Urinary bladder (tissue), 4 donors: ENCODE measurements around the gene SDF4. TPM values are rescaled to one million over a fixed set of nuclear protein-coding genes. Genes with fewer than 3 reads are reported as not detected.
"Not testable (repeated sequence)": the region's sequence is repeated elsewhere in the genome, so short reads cannot be mapped to it uniquely, and the experiment has no call there.

Source experiments
- DNase-seq: peaks from one replicate; pipeline ENCODE4 v3.0.0-alpha.2; 2015; ENCODE audit errors: extremely low spot score
- H3K27ac ChIP-seq: one replicate; pipeline ENCODE4 v1.5.1; 2013; ENCODE audit warnings: low read depth, mild to moderate bottlenecking, moderate library complexity
- H3K36me3 ChIP-seq: one replicate; pipeline ENCODE4 v1.6.1; 2013; ENCODE audit warnings: mild to moderate bottlenecking, moderate library complexity; ENCODE audit not compliant: insufficient read depth
- H3K4me1 ChIP-seq: one replicate; pipeline ENCODE4 v1.6.1; 2013; ENCODE audit warnings: mild to moderate bottlenecking, moderate library complexity; ENCODE audit not compliant: insufficient read depth
- H3K4me3 ChIP-seq: one replicate; pipeline ENCODE4 v1.5.1; 2013; ENCODE audit warnings: low read depth, low read length
- WGBS: extraction: QIAGEN DNeasy Blood & Tissue Kit; methylation state at CpG from one replicate; pipeline ENCODE4 v1.1.7; 2013; 5-methylcytosine and 5-hydroxymethylcytosine counted together
- polyA plus RNA-seq: library from polyadenylated mRNA; stranded (reverse); fragments of 200-250 nt; gene quantifications from one replicate; pipeline ENCODE4 v1.2.3, GENCODE V29; 2013
- total RNA-seq: library from RNA; depleted of rRNA; stranded (reverse); fragments of >200 nt; gene quantifications from one replicate; pipeline ENCODE4 v1.2.3, GENCODE V29; 2014
- donor health status: healthy with polysubstance abuse.
- donor health status: healthy.

The SDF4 gene
- total and polyA plus RNA-seq, 2 donors: 36.7 to 176 TPM

DNA sequence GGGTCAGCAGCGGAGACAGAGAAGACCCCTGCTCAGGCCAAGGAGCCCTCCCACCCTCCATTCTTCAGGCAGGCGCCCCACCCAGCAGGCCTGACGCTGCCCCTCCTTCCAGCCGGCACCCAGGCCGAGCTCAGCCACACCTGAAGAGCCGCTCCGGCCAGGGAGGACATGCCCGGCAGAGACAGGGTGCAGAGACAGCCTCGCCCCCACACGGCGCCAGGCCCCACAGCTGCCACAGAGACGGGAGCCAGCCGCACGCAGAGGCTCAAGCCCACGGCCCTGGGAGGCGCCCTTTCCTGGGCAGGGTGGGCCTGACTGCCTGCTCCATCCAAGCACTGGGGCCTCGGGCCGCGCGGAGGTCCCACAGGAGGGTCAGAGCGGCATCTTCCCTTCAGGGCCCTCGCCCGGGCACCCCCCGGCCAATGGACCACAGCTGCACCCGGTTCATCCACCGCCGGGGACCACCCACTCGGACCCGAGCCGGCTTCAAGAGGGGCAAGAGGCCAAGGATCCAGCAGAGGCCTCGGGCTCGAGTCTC is 52.9 kb downstream of the SDF4 start:
- Histone ChIP-seq H3K36me3 (no peaks in the 10 kb centered on the region), H3K4me1 (no peaks in the 10 kb centered on the region), H3K4me3 (no peak overlapping the region), H3K27ac (no peak overlapping the region)
- 82% methylated on average over 32 of the region's 32 CpGs for WGBS
- DNase-seq: no peak

DNA sequence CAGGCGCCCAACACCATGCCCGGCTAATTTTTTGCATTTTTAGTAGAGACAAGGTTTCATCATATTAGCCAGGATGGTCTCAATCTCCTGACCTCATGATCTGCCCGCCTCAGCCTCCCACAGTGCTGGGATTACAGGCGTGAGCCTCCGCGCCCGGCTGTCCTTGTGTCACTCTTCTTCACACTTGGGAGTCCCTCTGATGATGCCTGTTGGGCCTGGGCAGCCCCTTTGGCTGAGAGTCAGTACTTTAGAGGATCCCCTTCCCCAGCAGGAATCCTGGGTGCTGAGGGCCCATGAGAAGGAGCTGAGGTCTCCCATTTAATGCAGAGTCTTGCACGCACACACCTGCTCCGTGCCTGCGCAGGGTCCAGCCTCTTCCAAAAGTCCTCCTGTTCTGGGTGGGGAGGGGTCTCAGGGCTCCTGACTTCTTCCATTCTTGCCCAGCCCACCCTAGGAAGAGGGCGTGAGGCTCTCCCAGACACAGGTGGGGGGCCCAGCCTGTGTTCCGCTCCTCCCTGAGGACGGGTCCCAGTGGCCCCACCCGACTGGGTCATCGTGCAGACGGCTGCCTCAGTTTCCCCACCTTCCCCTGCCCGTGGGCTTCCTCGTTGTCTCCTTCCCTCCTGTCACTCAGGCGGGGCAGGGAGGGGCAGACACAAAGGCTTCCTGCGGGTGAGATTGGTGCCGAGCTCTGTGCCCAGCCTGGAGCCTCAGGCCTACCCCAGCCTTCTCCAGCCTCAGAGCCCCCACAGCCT is 54.2 kb downstream of the SDF4 start:
- no peak for DNase-seq
- no peak overlapping the region for H3K27ac ChIP-seq
- H3K36me3 ChIP-seq: no peaks in the 10 kb centered on the region
- no peak overlapping the region for H3K4me3 ChIP-seq
- WGBS: 81% methylated on average over 21 of the region's 21 CpGs
- H3K4me1 ChIP-seq: no peaks in the 10 kb centered on the region

DNA sequence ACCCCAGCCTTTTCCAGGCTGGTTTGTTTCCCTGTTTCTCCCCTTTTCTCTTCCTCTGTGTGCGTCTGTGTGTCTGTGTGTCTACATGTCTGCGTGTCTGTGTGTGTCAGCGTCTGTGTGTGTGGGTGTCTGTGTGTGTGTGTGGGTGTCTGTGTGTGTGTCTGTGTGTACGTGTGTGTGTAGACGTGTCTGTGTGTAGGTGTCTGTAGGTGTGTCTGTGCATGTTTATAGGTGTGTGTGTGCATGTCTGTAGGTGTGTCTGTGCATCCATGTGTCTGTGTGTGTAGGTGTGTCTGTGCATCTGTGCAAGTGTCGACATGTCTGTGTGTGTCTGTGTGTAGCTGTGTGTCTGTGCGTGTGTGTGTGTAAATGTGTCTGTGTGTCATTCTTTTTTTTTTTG is 54.9 kb downstream of the SDF4 start:
- Histone ChIP-seq H3K36me3 (no peaks in the 10 kb centered on the region), H3K4me3 (no peak overlapping the region), H3K4me1 (no peaks in the 10 kb centered on the region), H3K27ac (no peak overlapping the region)
- no peak for DNase-seq
- 71% methylated on average over 7 of the region's 7 CpGs for WGBS

DNA sequence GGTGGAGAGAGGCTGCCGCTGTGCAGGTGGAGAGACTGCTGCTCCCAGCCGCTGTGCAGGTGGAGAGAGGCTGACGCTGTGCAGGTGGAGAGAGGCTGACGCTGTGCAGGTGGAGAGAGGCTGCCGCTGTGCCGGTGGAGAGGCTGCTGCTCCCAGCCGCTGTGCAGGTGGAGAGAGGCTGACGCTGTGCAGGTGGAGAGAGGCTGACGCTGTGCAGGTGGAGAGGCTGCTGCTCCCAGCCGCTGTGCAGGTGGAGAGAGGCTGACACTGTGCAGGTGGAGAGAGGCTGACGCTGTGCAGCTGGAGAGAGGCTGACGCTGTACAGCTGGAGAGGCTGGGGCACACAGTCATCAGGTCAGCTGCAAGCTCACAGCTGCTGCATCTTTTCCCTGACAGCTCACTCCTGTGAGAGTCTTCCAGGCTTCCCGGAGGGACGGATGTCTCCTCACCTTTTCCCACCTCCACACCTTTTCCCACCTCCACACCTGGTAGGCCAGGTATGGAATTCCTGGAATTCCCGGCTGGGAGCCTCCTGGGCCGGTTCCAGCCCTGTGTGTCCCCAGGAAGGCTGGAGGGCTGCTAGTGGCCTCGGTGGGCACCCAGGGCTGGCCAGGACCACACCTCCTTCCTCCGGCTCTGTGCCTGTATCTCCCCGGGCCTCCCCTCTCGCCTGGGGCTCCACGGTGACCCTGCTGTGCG is 55.6 kb downstream of the SDF4 start:
- H3K36me3 ChIP-seq, H3K4me1 ChIP-seq, DNase-seq, H3K27ac ChIP-seq, H3K4me3 ChIP-seq: not testable (repeated sequence)
- WGBS: 30% methylated on average over 22 of the region's 22 CpGs

DNA sequence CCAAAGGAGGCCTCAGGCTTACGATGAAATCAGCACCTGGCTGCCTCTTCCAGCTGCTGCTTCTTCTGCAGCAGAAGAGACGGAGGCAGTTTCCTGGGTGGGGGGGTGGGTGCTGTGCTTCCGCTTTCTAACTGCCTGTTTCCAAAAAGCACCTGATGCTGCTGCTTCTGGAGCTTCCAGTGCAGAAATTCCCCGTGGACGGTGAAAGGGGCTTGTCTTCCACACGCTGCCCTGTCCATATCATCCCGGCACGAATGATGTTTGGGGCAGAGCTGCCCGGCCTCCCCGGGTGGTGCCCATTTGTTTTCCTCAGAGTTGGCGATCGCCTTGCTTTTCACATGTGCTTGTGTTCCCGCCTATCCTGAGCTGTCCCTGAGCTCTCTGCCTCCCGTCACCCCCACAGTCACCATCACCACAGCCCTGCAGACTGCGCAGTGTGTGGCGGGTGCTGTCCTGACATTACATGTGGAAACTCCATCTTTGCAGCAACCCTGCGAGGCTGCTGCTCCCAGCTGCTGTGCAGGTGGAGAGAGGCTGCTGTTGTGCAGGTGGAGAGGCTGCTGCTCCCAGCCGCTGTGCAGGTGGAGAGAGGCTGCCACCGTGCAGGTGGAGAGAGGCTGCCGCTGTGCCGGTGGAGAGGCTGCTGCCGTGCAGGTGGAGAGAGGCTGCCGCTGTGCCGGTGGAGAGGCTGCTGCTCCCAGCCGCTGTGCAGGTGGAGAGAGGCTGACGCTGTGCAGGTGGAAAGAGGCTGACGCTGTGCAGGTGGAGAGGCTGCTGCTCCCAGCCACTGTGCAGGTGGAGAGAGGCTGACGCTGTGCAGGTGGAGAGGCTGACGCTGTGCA is 56.4 kb downstream of the SDF4 start:
- Histone ChIP-seq H3K36me3 (no peaks in the 10 kb centered on the region), H3K27ac (no peak overlapping the region), H3K4me3 (no peak overlapping the region), H3K4me1 (no peaks in the 10 kb centered on the region)
- 85% methylated on average over 29 of the region's 29 CpGs for WGBS
- no peak for DNase-seq

DNA sequence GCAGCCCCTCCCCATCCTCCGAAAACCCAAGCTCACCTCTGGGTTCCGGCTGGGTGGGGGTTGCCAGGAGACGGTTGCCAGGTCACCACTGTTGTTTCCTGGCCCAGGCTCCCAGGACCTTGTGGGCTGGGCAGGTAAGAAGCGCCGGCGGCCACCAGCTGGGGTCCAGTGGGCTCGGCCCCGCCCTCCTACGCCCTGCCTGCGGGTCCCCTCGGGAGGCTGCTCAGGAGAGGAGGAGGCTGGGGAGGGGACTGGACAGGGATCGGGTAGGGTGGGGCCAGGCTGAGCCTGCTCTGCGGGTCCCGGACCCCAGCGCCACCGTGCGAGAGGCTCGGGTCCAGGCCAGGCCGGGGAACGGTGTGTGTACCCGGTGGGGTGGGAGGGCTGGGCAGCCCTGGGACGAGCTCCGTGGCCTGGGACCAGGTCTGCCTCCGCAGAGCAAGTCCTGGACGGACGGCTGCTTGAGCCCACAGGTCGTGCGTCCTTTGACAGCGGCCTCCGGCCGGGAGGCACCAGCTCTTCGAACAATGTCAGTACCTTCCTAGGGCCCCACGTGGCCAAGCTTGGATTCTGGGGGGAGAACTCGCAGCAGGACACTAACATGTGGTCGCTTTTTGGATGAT is 57.9 kb downstream of the SDF4 start, which contains the start of gene TTLL10:
TTLL10 (plus strand) TSS at position 88 of the 623 bp plus-strand sequence. CDS start 5,336 bp downstream, outside the sequence.
- no peak for DNase-seq
- WGBS: 19% methylated on average over 35 of the region's 35 CpGs
- H3K4me1 ChIP-seq: no peaks in the 10 kb centered on the region

DNA sequence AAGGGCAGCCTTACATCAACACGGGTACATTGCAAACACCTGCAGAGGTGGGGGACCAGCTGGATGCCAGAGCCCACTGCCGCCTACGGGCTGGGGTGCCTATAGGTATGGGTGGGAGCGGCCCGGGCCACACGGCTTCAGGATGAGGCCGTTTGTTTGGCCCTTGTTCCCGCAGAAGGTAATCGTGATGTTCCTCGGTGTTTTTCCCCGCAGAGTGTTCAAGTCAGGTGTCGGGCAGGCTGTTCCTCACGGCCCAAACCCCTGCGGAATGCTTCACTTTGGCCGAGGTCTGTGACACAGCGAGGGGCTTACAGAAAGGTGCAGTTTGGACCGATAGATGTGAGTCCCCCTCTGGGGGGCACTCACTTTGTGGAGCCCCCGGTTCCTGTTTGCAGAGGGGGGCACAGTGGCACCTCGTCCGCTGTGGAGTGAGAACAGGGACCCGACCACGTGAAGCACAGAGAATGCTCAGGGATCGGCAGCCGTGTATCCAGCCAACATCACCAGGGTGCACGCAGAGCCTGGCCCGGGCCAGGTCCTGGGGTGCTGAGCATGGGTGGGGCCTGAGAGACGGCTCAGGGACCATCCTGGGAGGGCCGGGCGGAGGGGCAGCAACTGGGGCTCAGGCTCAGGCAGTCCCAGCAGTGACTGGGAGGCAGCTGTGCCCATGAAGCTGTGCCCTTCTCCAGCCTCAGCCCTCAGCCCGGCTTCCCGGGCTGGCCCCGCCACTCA is 58.6 kb downstream of the SDF4 start:
- no peaks in the 10 kb centered on the region for H3K36me3 ChIP-seq
- DNase-seq: no peak
- no peaks in the 10 kb centered on the region for H3K4me1 ChIP-seq
- H3K4me3 ChIP-seq: no peak overlapping the region
- WGBS: 54% methylated on average over 32 of the region's 32 CpGs
- no peak overlapping the region for H3K27ac ChIP-seq

More for the DNA sequence above, 57.9 kb downstream of the SDF4 start, which contains the start of gene TTLL10:
- no peak within 1 kb of the TSS for H3K27ac ChIP-seq
- no peak within 1 kb of the TSS for H3K4me3 ChIP-seq
- no peaks in the 10 kb centered on the region for H3K36me3 ChIP-seq

DNA sequence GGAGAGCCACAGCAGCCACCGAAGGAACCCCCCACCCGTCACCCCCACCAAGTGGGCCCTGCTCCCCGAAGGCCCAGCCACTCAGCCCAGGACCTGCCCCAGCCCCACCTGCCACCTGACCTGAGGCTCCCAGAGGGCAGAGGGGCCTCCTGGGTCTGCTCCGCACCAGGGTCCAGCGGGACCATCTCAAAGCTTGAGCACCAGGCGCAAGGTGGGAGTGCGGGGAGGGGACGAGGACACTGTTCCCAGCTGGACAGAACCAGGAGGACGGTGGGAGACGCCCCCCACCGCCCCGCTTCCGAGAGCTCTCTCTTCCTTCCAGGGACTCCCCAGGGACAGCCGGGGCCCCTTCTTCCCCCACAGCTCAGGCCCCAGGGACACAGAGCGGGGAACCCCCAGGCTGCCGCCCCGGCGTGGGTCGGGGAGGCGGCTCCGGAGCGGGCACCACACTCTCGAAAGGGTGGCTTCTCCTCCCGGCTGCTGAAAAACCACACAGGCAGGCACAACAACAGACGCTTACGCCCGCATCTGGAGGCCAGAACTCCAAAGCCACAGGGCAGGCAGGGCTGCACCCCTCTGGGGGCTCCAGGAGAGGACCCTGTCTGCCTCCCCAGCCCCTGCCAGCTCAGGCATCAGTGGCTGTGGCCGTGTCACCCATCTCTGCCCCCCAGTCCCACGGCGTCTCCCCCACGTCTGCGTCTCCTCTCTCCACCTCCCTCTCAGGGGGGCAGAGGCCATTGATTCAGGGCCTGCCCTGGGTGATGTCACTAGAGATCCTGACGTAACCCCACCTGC is 60.1 kb downstream of the SDF4 start:
- H3K36me3 ChIP-seq: no peaks in the 10 kb centered on the region
- no peak for DNase-seq
- no peak overlapping the region for H3K4me3 ChIP-seq
- 78% methylated on average over 33 of the region's 33 CpGs for WGBS
- H3K4me1 ChIP-seq: no peaks in the 10 kb centered on the region
- no peak overlapping the region for H3K27ac ChIP-seq

DNA sequence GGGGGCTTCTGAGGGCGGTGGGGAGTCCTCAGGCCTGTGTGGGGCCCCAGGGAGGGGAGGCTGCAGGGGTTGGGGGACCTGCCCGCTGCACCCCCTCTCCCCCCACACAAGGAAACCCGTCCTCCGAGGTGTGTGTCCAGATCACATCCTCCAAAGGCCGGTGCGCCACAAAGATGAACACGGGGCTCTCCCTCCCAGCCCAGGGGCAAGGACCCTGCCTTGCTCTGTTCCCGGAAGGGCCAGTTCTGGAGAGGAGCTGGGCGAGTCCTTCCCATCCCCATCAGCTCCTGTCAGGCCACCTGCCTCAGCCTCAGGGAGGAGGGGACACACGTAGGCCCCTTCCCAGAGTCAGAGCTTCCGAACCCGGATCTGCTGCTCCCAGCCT is 60.6 kb downstream of the SDF4 start:
- Histone ChIP-seq H3K4me1 (no peaks in the 10 kb centered on the region), H3K36me3 (no peaks in the 10 kb centered on the region), H3K4me3 (no peak overlapping the region), H3K27ac (no peak overlapping the region)
- DNase-seq: no peak
- 73% methylated on average over 12 of the region's 12 CpGs for WGBS

DNA sequence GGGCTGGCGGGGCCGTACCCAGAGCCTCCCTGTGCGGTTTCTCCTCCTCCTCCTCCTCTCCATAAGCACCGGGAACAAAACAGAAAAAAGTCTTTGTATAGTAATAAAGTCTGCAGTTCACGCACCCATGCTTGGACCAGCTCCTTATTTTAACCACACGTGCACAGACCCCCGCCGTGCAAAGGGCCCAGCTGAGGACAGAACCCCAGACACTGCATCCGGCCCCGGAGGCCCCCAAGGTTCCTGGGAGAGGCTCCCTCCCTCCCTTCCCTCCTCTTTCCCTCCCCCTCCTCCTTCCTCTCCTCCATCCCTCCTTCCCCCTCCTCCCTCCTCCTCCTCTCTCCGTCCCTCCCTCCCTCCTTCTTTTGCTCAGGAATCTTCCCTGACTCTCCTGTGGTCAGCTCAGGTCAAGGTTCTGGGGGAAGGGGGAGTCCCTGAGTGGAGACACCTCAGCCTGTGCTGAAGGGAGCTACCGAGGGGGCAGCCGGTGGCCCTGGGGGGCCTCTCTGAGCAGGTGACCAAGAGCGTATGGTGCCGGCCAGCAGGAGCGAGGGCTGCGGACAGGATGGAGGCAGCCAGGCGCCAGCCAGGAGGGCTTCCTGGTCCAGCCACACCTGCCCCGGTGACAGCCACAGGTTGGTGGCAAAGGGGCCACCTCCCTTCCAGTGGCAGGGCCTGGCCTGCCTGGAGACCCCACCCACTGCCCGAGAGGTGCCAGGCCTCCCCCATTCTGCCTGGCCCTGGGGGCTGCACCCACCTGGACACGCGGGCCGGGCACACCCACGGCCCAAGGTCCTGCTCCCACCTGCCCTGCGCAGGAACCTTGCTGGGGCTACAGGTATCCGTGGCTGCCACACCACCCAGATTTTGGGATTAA is 61.3 kb downstream of the SDF4 start:
- Histone ChIP-seq H3K4me1 (no peaks in the 10 kb centered on the region), H3K4me3 (no peak overlapping the region), H3K27ac (no peak overlapping the region), H3K36me3 (no peaks in the 10 kb centered on the region)
- no peak for DNase-seq
- 45% methylated on average over 26 of the region's 26 CpGs for WGBS

DNA sequence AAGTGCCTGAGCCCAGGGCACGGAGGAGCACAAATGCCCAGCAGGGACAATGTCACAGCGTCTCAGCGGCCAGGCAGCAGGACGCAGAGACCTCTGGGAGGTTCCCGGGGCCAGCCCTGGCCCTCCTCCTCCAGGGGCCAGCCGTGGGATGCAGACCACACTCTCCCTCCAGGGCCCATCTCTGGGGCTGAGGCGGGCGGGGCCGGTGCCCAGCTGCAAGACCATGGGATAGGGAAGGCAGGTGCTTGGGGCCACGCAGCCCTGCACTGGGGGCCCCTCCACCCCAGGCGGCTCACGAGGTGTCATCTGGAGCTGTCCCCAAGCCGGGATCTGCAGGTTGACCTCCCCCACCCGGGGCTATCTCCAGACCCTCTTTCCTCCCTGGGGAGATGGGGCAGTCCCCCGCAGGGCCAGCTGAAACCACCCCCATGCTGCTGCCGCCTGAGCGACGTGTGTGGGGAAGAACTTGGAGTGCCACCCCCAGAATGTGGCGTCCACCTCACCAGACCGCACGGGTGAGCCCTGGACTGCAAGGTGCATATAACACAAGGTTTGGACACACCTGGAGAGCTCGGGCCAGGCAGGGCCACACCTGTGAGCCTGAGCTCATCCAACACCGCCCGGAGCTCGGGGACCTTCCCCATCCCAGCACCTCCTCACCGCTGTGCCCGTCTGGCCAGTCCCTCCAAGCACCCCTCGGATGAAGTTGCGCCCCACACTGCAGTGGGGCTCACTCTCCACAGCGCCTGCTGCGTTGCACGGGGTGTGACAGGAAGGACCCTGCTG is 62.2 kb downstream of the SDF4 start:
- H3K27ac ChIP-seq: no peak overlapping the region
- no peaks in the 10 kb centered on the region for H3K4me1 ChIP-seq
- no peaks in the 10 kb centered on the region for H3K36me3 ChIP-seq
- WGBS: 68% methylated on average over 32 of the region's 32 CpGs
- no peak for DNase-seq
- no peak overlapping the region for H3K4me3 ChIP-seq
